Measurements from ENCODE around the gene BTD. TPM values are rescaled to one million over a fixed set of nuclear protein-coding genes. Genes with fewer than 3 reads are reported as not detected.
A peak's percentile ranks its signal among the peaks of the same experiment; 100 is the strongest.

Gene BTD
- total RNA-seq (2012; rRNA removed): 7.4 and 12.9 TPM in 2 replicates

- peaks cover 11% of the 10 kb centered on the region for H3K4me1 ChIP-seq (ENCODE audit: control insufficient read depth, insufficient read depth, low read length)
- H3K4me2 ChIP-seq (ENCODE audit: low read length): peak within 1 kb of the TSS; percentile 95
- peak within 1 kb of the TSS; percentile 89 for H3K4me3 ChIP-seq (ENCODE audit: low read length)
- peak within 1 kb of the TSS; percentile 90 for H3K9ac ChIP-seq (ENCODE audit: low read depth, low read length)
- no peaks in the 10 kb centered on the region for H3K9me3 ChIP-seq (replicated peaks; ENCODE audit: low read length)
- no peaks in the 10 kb centered on the region for H3K27me3 ChIP-seq (ENCODE audit: control insufficient read depth, insufficient read depth, low read length)
- H3K36me3 ChIP-seq (ENCODE audit: insufficient read depth, low read length): peaks cover 13% of the 10 kb centered on the region
Observed at GRCh38 chr3:15601399-15602145, at the start of gene BTD, which contains the start of gene HACL1. TSS of gene BTD (plus strand) at chr3:15601745. CDS start at chr3:15635440, 33,695 bp downstream. TSS of gene HACL1 (minus strand) at chr3:15601569. CDS start at chr3:15601463, 106 bp downstream.

GRCh38 chr3:15551902-15552301 is 49.6 kb upstream of the BTD start:
- Histone ChIP-seq H3K4me1 (ENCODE audit: control insufficient read depth, insufficient read depth, low read length) (no peaks in the 10 kb centered on the region), H3K4me2 (ENCODE audit: low read length) (no peak overlapping the region), H3K9ac (ENCODE audit: low read depth, low read length) (no peak overlapping the region), H3K9me3 (replicated peaks; ENCODE audit: low read length) (no peaks in the 10 kb centered on the region), H3K36me3 (ENCODE audit: insufficient read depth, low read length) (peaks cover 4% of the 10 kb centered on the region), H3K4me3 (ENCODE audit: low read length) (no peak overlapping the region), H3K27me3 (ENCODE audit: control insufficient read depth, insufficient read depth, low read length) (no peaks in the 10 kb centered on the region)

GRCh38 chr3:15553749-15554148 is 47.8 kb upstream of the BTD start:
- no peak overlapping the region for H3K4me2 ChIP-seq (ENCODE audit: low read length)
- no peak overlapping the region for H3K4me3 ChIP-seq (ENCODE audit: low read length)
- peaks cover 3% of the 10 kb centered on the region for H3K4me1 ChIP-seq (ENCODE audit: control insufficient read depth, insufficient read depth, low read length)
- no peaks in the 10 kb centered on the region for H3K27me3 ChIP-seq (ENCODE audit: control insufficient read depth, insufficient read depth, low read length)
- H3K9ac ChIP-seq (ENCODE audit: low read depth, low read length): no peak overlapping the region
- no peaks in the 10 kb centered on the region for H3K9me3 ChIP-seq (replicated peaks; ENCODE audit: low read length)
- H3K36me3 ChIP-seq (ENCODE audit: insufficient read depth, low read length): peaks cover 4% of the 10 kb centered on the region

- H3K4me2 ChIP-seq (ENCODE audit: low read length): no peak overlapping the region
- peaks cover 11% of the 10 kb centered on the region for H3K36me3 ChIP-seq (ENCODE audit: insufficient read depth, low read length)
- H3K9me3 ChIP-seq (replicated peaks; ENCODE audit: low read length): no peaks in the 10 kb centered on the region
- H3K4me1 ChIP-seq (ENCODE audit: control insufficient read depth, insufficient read depth, low read length): peaks cover 3% of the 10 kb centered on the region
- H3K27me3 ChIP-seq (ENCODE audit: control insufficient read depth, insufficient read depth, low read length): no peaks in the 10 kb centered on the region
- no peak overlapping the region for H3K9ac ChIP-seq (ENCODE audit: low read depth, low read length)
- no peak overlapping the region for H3K4me3 ChIP-seq (ENCODE audit: low read length)
Observed at GRCh38 chr3:15556512-15556911, 45.0 kb upstream of the BTD start.

- Histone ChIP-seq H3K4me2 (ENCODE audit: low read length) (no peak overlapping the region), H3K9ac (ENCODE audit: low read depth, low read length) (no peak overlapping the region), H3K4me3 (ENCODE audit: low read length) (no peak overlapping the region), H3K27me3 (ENCODE audit: control insufficient read depth, insufficient read depth, low read length) (no peaks in the 10 kb centered on the region), H3K9me3 (replicated peaks; ENCODE audit: low read length) (no peaks in the 10 kb centered on the region), H3K36me3 (ENCODE audit: insufficient read depth, low read length) (peaks cover 13% of the 10 kb centered on the region), H3K4me1 (ENCODE audit: control insufficient read depth, insufficient read depth, low read length) (peaks cover 3% of the 10 kb centered on the region)
Observed at GRCh38 chr3:15557511-15557946, 44.0 kb upstream of the BTD start.

- Histone ChIP-seq H3K27me3 (ENCODE audit: control insufficient read depth, insufficient read depth, low read length) (no peaks in the 10 kb centered on the region), H3K4me3 (ENCODE audit: low read length) (no peak overlapping the region), H3K4me2 (ENCODE audit: low read length) (no peak overlapping the region), H3K4me1 (ENCODE audit: control insufficient read depth, insufficient read depth, low read length) (peaks cover 3% of the 10 kb centered on the region), H3K9ac (ENCODE audit: low read depth, low read length) (no peak overlapping the region), H3K9me3 (replicated peaks; ENCODE audit: low read length) (no peaks in the 10 kb centered on the region), H3K36me3 (ENCODE audit: insufficient read depth, low read length) (peaks cover 20% of the 10 kb centered on the region)
Observed at GRCh38 chr3:15558581-15558980, 43.0 kb upstream of the BTD start.

GRCh38 chr3:15562560-15562959 is 39.0 kb upstream of the BTD start:
- H3K9ac ChIP-seq (ENCODE audit: low read depth, low read length): no peak overlapping the region
- H3K9me3 ChIP-seq (replicated peaks; ENCODE audit: low read length): no peaks in the 10 kb centered on the region
- no peak overlapping the region for H3K4me2 ChIP-seq (ENCODE audit: low read length)
- no peak overlapping the region for H3K4me3 ChIP-seq (ENCODE audit: low read length)
- H3K36me3 ChIP-seq (ENCODE audit: insufficient read depth, low read length): peaks cover 29% of the 10 kb centered on the region
- H3K27me3 ChIP-seq (ENCODE audit: control insufficient read depth, insufficient read depth, low read length): no peaks in the 10 kb centered on the region
- H3K4me1 ChIP-seq (ENCODE audit: control insufficient read depth, insufficient read depth, low read length): peaks cover 3% of the 10 kb centered on the region

GRCh38 chr3:15563190-15563589 is 38.4 kb upstream of the BTD start:
- H3K4me2 ChIP-seq (ENCODE audit: low read length): no peak overlapping the region
- H3K4me1 ChIP-seq (ENCODE audit: control insufficient read depth, insufficient read depth, low read length): no peaks in the 10 kb centered on the region
- no peaks in the 10 kb centered on the region for H3K27me3 ChIP-seq (ENCODE audit: control insufficient read depth, insufficient read depth, low read length)
- H3K9me3 ChIP-seq (replicated peaks; ENCODE audit: low read length): no peaks in the 10 kb centered on the region
- peaks cover 36% of the 10 kb centered on the region for H3K36me3 ChIP-seq (ENCODE audit: insufficient read depth, low read length)
- no peak overlapping the region for H3K9ac ChIP-seq (ENCODE audit: low read depth, low read length)
- no peak overlapping the region for H3K4me3 ChIP-seq (ENCODE audit: low read length)

GRCh38 chr3:15572138-15572537 is 29.4 kb upstream of the BTD start:
- Histone ChIP-seq H3K9ac (ENCODE audit: low read depth, low read length) (no peak overlapping the region), H3K9me3 (replicated peaks; ENCODE audit: low read length) (no peaks in the 10 kb centered on the region), H3K4me1 (ENCODE audit: control insufficient read depth, insufficient read depth, low read length) (no peaks in the 10 kb centered on the region), H3K36me3 (ENCODE audit: insufficient read depth, low read length) (peaks cover 30% of the 10 kb centered on the region), H3K4me2 (ENCODE audit: low read length) (no peak overlapping the region), H3K4me3 (ENCODE audit: low read length) (no peak overlapping the region), H3K27me3 (ENCODE audit: control insufficient read depth, insufficient read depth, low read length) (no peaks in the 10 kb centered on the region)

- no peaks in the 10 kb centered on the region for H3K9me3 ChIP-seq (replicated peaks; ENCODE audit: low read length)
- peaks cover 9% of the 10 kb centered on the region for H3K4me1 ChIP-seq (ENCODE audit: control insufficient read depth, insufficient read depth, low read length)
- peaks cover 17% of the 10 kb centered on the region for H3K36me3 ChIP-seq (ENCODE audit: insufficient read depth, low read length)
- no peak overlapping the region for H3K4me2 ChIP-seq (ENCODE audit: low read length)
- no peak overlapping the region for H3K4me3 ChIP-seq (ENCODE audit: low read length)
- H3K9ac ChIP-seq (ENCODE audit: low read depth, low read length): no peak overlapping the region
- no peaks in the 10 kb centered on the region for H3K27me3 ChIP-seq (ENCODE audit: control insufficient read depth, insufficient read depth, low read length)
Observed at GRCh38 chr3:15575446-15575845, 26.1 kb upstream of the BTD start.

GRCh38 chr3:15576475-15576874 is 25.1 kb upstream of the BTD start:
- H3K27me3 ChIP-seq (ENCODE audit: control insufficient read depth, insufficient read depth, low read length): no peaks in the 10 kb centered on the region
- peaks cover 9% of the 10 kb centered on the region for H3K4me1 ChIP-seq (ENCODE audit: control insufficient read depth, insufficient read depth, low read length)
- H3K9ac ChIP-seq (ENCODE audit: low read depth, low read length): no peak overlapping the region
- H3K36me3 ChIP-seq (ENCODE audit: insufficient read depth, low read length): peaks cover 11% of the 10 kb centered on the region
- no peak overlapping the region for H3K4me2 ChIP-seq (ENCODE audit: low read length)
- H3K9me3 ChIP-seq (replicated peaks; ENCODE audit: low read length): no peaks in the 10 kb centered on the region
- no peak overlapping the region for H3K4me3 ChIP-seq (ENCODE audit: low read length)

GRCh38 chr3:15578289-15578867 is 23.2 kb upstream of the BTD start:
- no peaks in the 10 kb centered on the region for H3K9me3 ChIP-seq (replicated peaks; ENCODE audit: low read length)
- H3K4me1 ChIP-seq (ENCODE audit: control insufficient read depth, insufficient read depth, low read length): peaks cover 9% of the 10 kb centered on the region
- no peak overlapping the region for H3K9ac ChIP-seq (ENCODE audit: low read depth, low read length)
- no peak overlapping the region for H3K4me3 ChIP-seq (ENCODE audit: low read length)
- H3K4me2 ChIP-seq (ENCODE audit: low read length): no peak overlapping the region
- H3K27me3 ChIP-seq (ENCODE audit: control insufficient read depth, insufficient read depth, low read length): no peaks in the 10 kb centered on the region
- H3K36me3 ChIP-seq (ENCODE audit: insufficient read depth, low read length): peaks cover 9% of the 10 kb centered on the region

All from skeletal muscle satellite cell (primary cell).